GM19240 (cell line): ENCODE measurements around the gene SLC20A1.
"Not testable (repeated sequence)": the region's sequence is repeated elsewhere in the genome, so short reads cannot be mapped to it uniquely, and the experiment has no call there.

Experiments used
- DNase-seq: peaks from one replicate; pipeline ENCODE4 v3.0.0; 2011; ENCODE audit warnings: low spot score; ENCODE audit not compliant: insufficient read length

Gene SLC20A1

GRCh38 chr2:112646102-112646719 lies 472 bp downstream of the SLC20A1 start:
- no peak for DNase-seq

- DNase-seq = no peak
These were observed 1.3 kb downstream of the SLC20A1 start for GRCh38 chr2:112646791-112647689.

GRCh38 chr2:112648081-112648480 lies 2.3 kb downstream of the SLC20A1 start:
- DNase-seq = no peak

GRCh38 chr2:112656679-112657078 lies 10.9 kb downstream of the SLC20A1 start:
- no peak for DNase-seq

GRCh38 chr2:112658301-112658700 lies 12.6 kb downstream of the SLC20A1 start:
- no peak for DNase-seq

- DNase-seq = no peak
These were observed 13.3 kb downstream of the SLC20A1 start for GRCh38 chr2:112658839-112659667.

- DNase-seq = no peak
These were observed 14.4 kb downstream of the SLC20A1 start for GRCh38 chr2:112660138-112660537.

GRCh38 chr2:112661656-112662305 lies 16.0 kb downstream of the SLC20A1 start:
- no peak for DNase-seq

- DNase-seq = no peak
These were observed 17.0 kb downstream of the SLC20A1 start for GRCh38 chr2:112662704-112663103.

- no peak for DNase-seq
These were observed 18.9 kb downstream of the SLC20A1 start for GRCh38 chr2:112664689-112665088.

GRCh38 chr2:112665113-112665780 lies 19.5 kb downstream of the SLC20A1 start:
- no peak for DNase-seq

GRCh38 chr2:112666761-112667122 lies 21.0 kb downstream of the SLC20A1 start:
- no peak for DNase-seq

- DNase-seq = not testable (repeated sequence)
These were observed 21.8 kb downstream of the SLC20A1 start for GRCh38 chr2:112667540-112667939.

- DNase-seq = no peak
These were observed 23.9 kb downstream of the SLC20A1 start for GRCh38 chr2:112669667-112670066.

GRCh38 chr2:112670252-112671022 lies 24.7 kb downstream of the SLC20A1 start:
- DNase-seq = no peak

GRCh38 chr2:112671801-112672200 lies 26.1 kb downstream of the SLC20A1 start:
- DNase-seq = no peak

GRCh38 chr2:112673008-112673407 lies 27.3 kb downstream of the SLC20A1 start:
- DNase-seq = no peak

- DNase-seq = no peak
These were observed 28.5 kb downstream of the SLC20A1 start for GRCh38 chr2:112674229-112674628.

- DNase-seq = no peak
These were observed 33.7 kb downstream of the SLC20A1 start for GRCh38 chr2:112679484-112679883.

- DNase-seq = no peak
These were observed 34.9 kb downstream of the SLC20A1 start for GRCh38 chr2:112680666-112681101.
